IPS-20b (cell line): ENCODE measurements around the gene SMAD3.
"Not testable (repeated sequence)": the region's sequence is repeated elsewhere in the genome, so short reads cannot be mapped to it uniquely, and the experiment has no call there.

Experiments used
- H3K27ac ChIP-seq: one replicate; pipeline ENCODE4 v1.5.1; 2013; ENCODE audit warnings: low read length
- H3K27me3 ChIP-seq: 2 replicates; pipeline ENCODE4 v1.6.1; 2013; ENCODE audit warnings: mild to moderate bottlenecking, low read length, inconsistent platforms; ENCODE audit not compliant: insufficient read depth
- H3K36me3 ChIP-seq: 2 replicates; pipeline ENCODE4 v1.6.1; 2013; ENCODE audit warnings: low read depth, mild to moderate bottlenecking, inconsistent platforms, low read length, moderate library complexity; ENCODE audit not compliant: insufficient read depth
- H3K4me1 ChIP-seq: 2 replicates; pipeline ENCODE4 v1.6.1; 2013; ENCODE audit warnings: mild to moderate bottlenecking, control low read depth, inconsistent platforms, low read length, moderate library complexity; ENCODE audit not compliant: insufficient read depth
- H3K4me3 ChIP-seq: 2 replicates; pipeline ENCODE4 v1.5.1; 2013; ENCODE audit warnings: mild to moderate bottlenecking, low read length, inconsistent platforms
- H3K9ac ChIP-seq: 2 replicates; pipeline ENCODE4 v1.6.1; 2013; ENCODE audit warnings: low read depth, mild to moderate bottlenecking, inconsistent platforms, low read length, moderate library complexity
- H3K9me3 ChIP-seq: 2 replicates; pipeline ENCODE4 v1.6.1; 2013; ENCODE audit warnings: mild to moderate bottlenecking, low read depth, low read length, inconsistent platforms; ENCODE audit not compliant: insufficient read depth

Gene SMAD3

GRCh38 chr15:67121644-67122605 lies 56.5 kb downstream of the SMAD3 start:
- no peaks in the 10 kb centered on the region for H3K27me3 ChIP-seq
- no peaks in the 10 kb centered on the region for H3K9me3 ChIP-seq
- H3K4me3 ChIP-seq: no peak overlapping the region
- H3K9ac ChIP-seq: no peak overlapping the region
- 0 out of 2 replicates have a peak, but pooled peaks cover 3% of the 10 kb centered on the region for H3K4me1 ChIP-seq
- H3K27ac ChIP-seq: no peak overlapping the region
- no peaks in the 10 kb centered on the region for H3K36me3 ChIP-seq

GRCh38 chr15:67122816-67123215 lies 57.4 kb downstream of the SMAD3 start:
- H3K9ac ChIP-seq, H3K4me1 ChIP-seq, H3K9me3 ChIP-seq, H3K27me3 ChIP-seq, H3K4me3 ChIP-seq, H3K36me3 ChIP-seq, H3K27ac ChIP-seq: not testable (repeated sequence)

GRCh38 chr15:67123291-67123690 lies 57.9 kb downstream of the SMAD3 start:
- H3K4me1 ChIP-seq, H3K27me3 ChIP-seq, H3K4me3 ChIP-seq, H3K9me3 ChIP-seq, H3K36me3 ChIP-seq, H3K27ac ChIP-seq, H3K9ac ChIP-seq: not testable (repeated sequence)

- Histone ChIP-seq H3K9me3 (no peaks in the 10 kb centered on the region), H3K4me1 (no peaks in the 10 kb centered on the region), H3K27ac (no peak overlapping the region), H3K9ac (no peak overlapping the region), H3K27me3 (no peaks in the 10 kb centered on the region), H3K4me3 (no peak overlapping the region), H3K36me3 (no peaks in the 10 kb centered on the region)
Measured at GRCh38 chr15:67124111-67124510, 58.7 kb downstream of the SMAD3 start.

- H3K4me3 ChIP-seq: no peak overlapping the region
- H3K27me3 ChIP-seq: no peaks in the 10 kb centered on the region
- no peaks in the 10 kb centered on the region for H3K4me1 ChIP-seq
- H3K27ac ChIP-seq: no peak overlapping the region
- H3K9me3 ChIP-seq: no peaks in the 10 kb centered on the region
- no peak overlapping the region for H3K9ac ChIP-seq
- no peaks in the 10 kb centered on the region for H3K36me3 ChIP-seq
Measured at GRCh38 chr15:67124911-67125588, 59.6 kb downstream of the SMAD3 start.

- Histone ChIP-seq H3K36me3 (no peaks in the 10 kb centered on the region), H3K9me3 (no peaks in the 10 kb centered on the region), H3K27ac (no peak overlapping the region), H3K27me3 (no peaks in the 10 kb centered on the region), H3K9ac (no peak overlapping the region), H3K4me3 (no peak overlapping the region), H3K4me1 (peaks cover under 1% of the 10 kb centered on the region; the same call in 1 of the 2 replicates)
Measured at GRCh38 chr15:67125589-67126502, 60.4 kb downstream of the SMAD3 start.

GRCh38 chr15:67126551-67127330 lies 61.3 kb downstream of the SMAD3 start:
- no peaks in the 10 kb centered on the region for H3K9me3 ChIP-seq
- no peak overlapping the region for H3K4me3 ChIP-seq
- no peak overlapping the region for H3K9ac ChIP-seq
- no peaks in the 10 kb centered on the region for H3K36me3 ChIP-seq
- peaks cover 6% of the 10 kb centered on the region; the same call in 1 of the 2 replicates for H3K4me1 ChIP-seq
- no peaks in the 10 kb centered on the region for H3K27me3 ChIP-seq
- no peak overlapping the region for H3K27ac ChIP-seq

- Histone ChIP-seq H3K36me3 (no peaks in the 10 kb centered on the region), H3K27ac (no peak overlapping the region), H3K27me3 (no peaks in the 10 kb centered on the region), H3K4me3 (no peak overlapping the region), H3K9ac (no peak overlapping the region), H3K4me1 (peaks cover 6% of the 10 kb centered on the region; the same call in 1 of the 2 replicates), H3K9me3 (no peaks in the 10 kb centered on the region)
Measured at GRCh38 chr15:67127331-67127664, 61.9 kb downstream of the SMAD3 start.

GRCh38 chr15:67127965-67128364 lies 62.6 kb downstream of the SMAD3 start:
- H3K27me3 ChIP-seq: no peaks in the 10 kb centered on the region
- no peaks in the 10 kb centered on the region for H3K36me3 ChIP-seq
- H3K27ac ChIP-seq: no peak overlapping the region
- no peak overlapping the region for H3K4me3 ChIP-seq
- no peaks in the 10 kb centered on the region for H3K9me3 ChIP-seq
- no peak overlapping the region for H3K9ac ChIP-seq
- peaks cover 6% of the 10 kb centered on the region; the same call in 1 of the 2 replicates for H3K4me1 ChIP-seq

- Histone ChIP-seq H3K27ac (no peak overlapping the region), H3K4me3 (no peak overlapping the region), H3K4me1 (peaks cover 20% of the 10 kb centered on the region), H3K9ac (no peak overlapping the region), H3K9me3 (no peaks in the 10 kb centered on the region), H3K36me3 (no peaks in the 10 kb centered on the region), H3K27me3 (no peaks in the 10 kb centered on the region)
Measured at GRCh38 chr15:67130166-67130565, 64.8 kb downstream of the SMAD3 start.
